ENCODE results near the gene CDC14A.
"Not testable (repeated sequence)": the region's sequence is repeated elsewhere in the genome, so short reads cannot be mapped to it uniquely, and the experiment has no call there.

The CDC14A gene

GRCh38 chr1:100400404-100400803 lies 48.1 kb downstream of the CDC14A start:
- peak; percentile 2 for DNase-seq (ENCODE audit: low read depth, low spot score)

GRCh38 chr1:100404821-100405220 lies 52.5 kb downstream of the CDC14A start:
- no peak for DNase-seq (ENCODE audit: low read depth, low spot score)

GRCh38 chr1:100405902-100406301 lies 53.6 kb downstream of the CDC14A start:
- DNase-seq (ENCODE audit: low read depth, low spot score), result not testable (repeated sequence)

- not testable (repeated sequence) for DNase-seq (ENCODE audit: low read depth, low spot score)
Observed at GRCh38 chr1:100407390-100407789, 55.1 kb downstream of the CDC14A start.

- DNase-seq (ENCODE audit: low read depth, low spot score), result no peak
Observed at GRCh38 chr1:100411019-100411418, 58.7 kb downstream of the CDC14A start.

- DNase-seq (ENCODE audit: low read depth, low spot score), result no peak
Observed at GRCh38 chr1:100411574-100411973, 59.3 kb downstream of the CDC14A start.

- DNase-seq (ENCODE audit: low read depth, low spot score), result no peak
Observed at GRCh38 chr1:100413035-100413434, 60.7 kb downstream of the CDC14A start.

- no peak for DNase-seq (ENCODE audit: low read depth, low spot score)
Observed at GRCh38 chr1:100414693-100415497, 62.6 kb downstream of the CDC14A start.

GRCh38 chr1:100415498-100415778 lies 63.1 kb downstream of the CDC14A start:
- DNase-seq (ENCODE audit: low read depth, low spot score), result no peak

GRCh38 chr1:100419072-100419471 lies 66.8 kb downstream of the CDC14A start:
- DNase-seq (ENCODE audit: low read depth, low spot score), result no peak

GRCh38 chr1:100422065-100422464 lies 69.8 kb downstream of the CDC14A start:
- no peak for DNase-seq (ENCODE audit: low read depth, low spot score)

- no peak for DNase-seq (ENCODE audit: low read depth, low spot score)
Observed at GRCh38 chr1:100423832-100424337, 71.6 kb downstream of the CDC14A start.

- DNase-seq (ENCODE audit: low read depth, low spot score), result no peak
Observed at GRCh38 chr1:100428160-100428559, 75.9 kb downstream of the CDC14A start.

- no peak for DNase-seq (ENCODE audit: low read depth, low spot score)
Observed at GRCh38 chr1:100430325-100430756, 78.0 kb downstream of the CDC14A start.

GRCh38 chr1:100431954-100432353 lies 79.6 kb downstream of the CDC14A start:
- DNase-seq (ENCODE audit: low read depth, low spot score), result no peak

GRCh38 chr1:100433563-100433962 lies 81.3 kb downstream of the CDC14A start:
- DNase-seq (ENCODE audit: low read depth, low spot score), result no peak

- no peak for DNase-seq (ENCODE audit: low read depth, low spot score)
Observed at GRCh38 chr1:100434831-100435230, 82.5 kb downstream of the CDC14A start.

GRCh38 chr1:100438375-100438774 lies 86.1 kb downstream of the CDC14A start:
- DNase-seq (ENCODE audit: low read depth, low spot score), result no peak

- DNase-seq (ENCODE audit: low read depth, low spot score), result no peak
Observed at GRCh38 chr1:100438789-100439188, 86.5 kb downstream of the CDC14A start.

GRCh38 chr1:100440075-100440809 lies 87.9 kb downstream of the CDC14A start:
- no peak for DNase-seq (ENCODE audit: low read depth, low spot score)

GRCh38 chr1:100441146-100441545 lies 88.8 kb downstream of the CDC14A start:
- DNase-seq (ENCODE audit: low read depth, low spot score), result no peak

GRCh38 chr1:100441651-100442050 lies 89.3 kb downstream of the CDC14A start:
- no peak for DNase-seq (ENCODE audit: low read depth, low spot score)

Measured in activated naive CD8-positive, alpha-beta T cell treated with anti-CD3 and anti-CD28 coated beads, Interleukin-2, amount 50 U/mL, for 16 hours (primary cell).